Measurements from ENCODE around the gene PLEKHM3.
"Not testable (repeated sequence)": the region's sequence is repeated elsewhere in the genome, so short reads cannot be mapped to it uniquely, and the experiment has no call there.

PLEKHM3 gene

GRCh38 chr2:208034503-208035140 lies 9.3 kb upstream of the PLEKHM3 start:
- no peak for DNase-seq

GRCh38 chr2:208033701-208034502 lies 8.6 kb upstream of the PLEKHM3 start:
- no peak for DNase-seq

GRCh38 chr2:208031608-208032019 lies 6.3 kb upstream of the PLEKHM3 start:
- DNase-seq: peak in 1 of 2 donors; percentile 24

- DNase-seq: no peak
Measured at GRCh38 chr2:208025814-208026184, 472 bp upstream of the PLEKHM3 start.

- no peak for DNase-seq
Measured at GRCh38 chr2:208024091-208024490, 1.2 kb downstream of the PLEKHM3 start.

- no peak for DNase-seq
Measured at GRCh38 chr2:208020253-208020652, 5.1 kb downstream of the PLEKHM3 start.

- not testable (repeated sequence) for DNase-seq
Measured at GRCh38 chr2:208018124-208018712, 7.1 kb downstream of the PLEKHM3 start.

- DNase-seq: no peak
Measured at GRCh38 chr2:208017721-208018120, 7.6 kb downstream of the PLEKHM3 start.

- DNase-seq: no peak
Measured at GRCh38 chr2:208015475-208015874, 9.9 kb downstream of the PLEKHM3 start.

GRCh38 chr2:208013285-208014178 lies 11.8 kb downstream of the PLEKHM3 start:
- DNase-seq: peak in 1 of 2 donors; percentile 3

GRCh38 chr2:208012449-208012848 lies 12.9 kb downstream of the PLEKHM3 start:
- peak in 1 of 2 donors; percentile 4 for DNase-seq

GRCh38 chr2:208010506-208010905 lies 14.8 kb downstream of the PLEKHM3 start:
- DNase-seq: peak in 1 of 2 donors; percentile 3

GRCh38 chr2:208006833-208007232 lies 18.5 kb downstream of the PLEKHM3 start:
- DNase-seq: no peak

- DNase-seq: no peak
Measured at GRCh38 chr2:208006337-208006736, 19.0 kb downstream of the PLEKHM3 start.

- DNase-seq: no peak
Measured at GRCh38 chr2:208001924-208002323, 23.4 kb downstream of the PLEKHM3 start.

GRCh38 chr2:208000701-208001395 lies 24.5 kb downstream of the PLEKHM3 start:
- DNase-seq: no peak

GRCh38 chr2:207996848-207997247 lies 28.5 kb downstream of the PLEKHM3 start:
- DNase-seq: no peak

- no peak for DNase-seq
Measured at GRCh38 chr2:207995887-207996286, 29.4 kb downstream of the PLEKHM3 start.

- no peak for DNase-seq
Measured at GRCh38 chr2:207993151-207993763, 32.1 kb downstream of the PLEKHM3 start.

- DNase-seq: no peak
Measured at GRCh38 chr2:207991944-207992343, 33.4 kb downstream of the PLEKHM3 start.

GRCh38 chr2:207990784-207991183 lies 34.5 kb downstream of the PLEKHM3 start:
- DNase-seq: no peak

GRCh38 chr2:207988975-207989374 lies 36.4 kb downstream of the PLEKHM3 start:
- DNase-seq: no peak
